GM12864 (cell line): ENCODE measurements around the gene AQP1.

Experiments used
- DNase-seq: peaks from one replicate; pipeline ENCODE4 v3.0.0-alpha.2; 2011; ENCODE audit warnings: low read depth
- H3K4me3 ChIP-seq: 2 replicates; pipeline ENCODE4 v1.5.1; 2011; ENCODE audit warnings: mild to moderate bottlenecking, low read depth, low read length, control low read depth
- CTCF ChIP-seq: IDR thresholded peaks from 2 replicates; pipeline ENCODE4 v1.5.1; 2011; ENCODE audit warnings: low read depth, mild to moderate bottlenecking, moderate library complexity, low read length, control low read depth, inconsistent platforms; ENCODE audit errors: missing control alignments

Gene AQP1

GRCh38 chr7:30905078-30906012 is 6.3 kb upstream of the AQP1 start:
- no peak for DNase-seq
- TF ChIP-seq CTCF: no peak
- H3K4me3 ChIP-seq: no peak overlapping the region

- DNase-seq: no peak
- TF ChIP-seq CTCF: no peak
Observed at GRCh38 chr7:30906014-30906413, 5.6 kb upstream of the AQP1 start.

GRCh38 chr7:30906515-30907240 is 5.0 kb upstream of the AQP1 start:
- H3K4me3 ChIP-seq: no peak overlapping the region
- DNase-seq: no peak
- no peak for TF ChIP-seq CTCF

More at GRCh38 chr7:30906014-30906413, 5.6 kb upstream of the AQP1 start:
- no peak overlapping the region for H3K4me3 ChIP-seq

- no peak for TF ChIP-seq CTCF
- DNase-seq: no peak
- no peak overlapping the region for H3K4me3 ChIP-seq
Observed at GRCh38 chr7:30907527-30908267, 4.0 kb upstream of the AQP1 start.

- DNase-seq: no peak
- no peak overlapping the region for H3K4me3 ChIP-seq
- TF ChIP-seq CTCF: peak; percentile 56
Observed at GRCh38 chr7:30908681-30909080, 3.0 kb upstream of the AQP1 start.

- no peak for TF ChIP-seq CTCF
- no peak overlapping the region for H3K4me3 ChIP-seq
- no peak for DNase-seq
Observed at GRCh38 chr7:30909431-30909830, 2.2 kb upstream of the AQP1 start.
